Stimulated activated CD4-positive, alpha-beta T cell treated with anti-CD3 and anti-CD28 coated beads, Interleukin-1b, Interleukin-23, amount 100 ng/mL, for 48 hours (primary cell): ENCODE results near the gene CATSPERD.

Experiments used
- DNase-seq: peaks from one replicate; pipeline ENCODE4 v3.0.0-alpha.2; 2020

The CATSPERD gene

GRCh38 chr19:5789351-5789761 is 68.9 kb downstream of the CATSPERD start:
- no peak for DNase-seq

- no peak for DNase-seq
Measured at GRCh38 chr19:5789886-5790558, 69.6 kb downstream of the CATSPERD start.

GRCh38 chr19:5790559-5791520 is 70.4 kb downstream of the CATSPERD start, which contains the start of gene DUS3L:
DUS3L (minus strand) TSS chr19:5791163; CDS start chr19:5791141, 22 bp downstream.
- peak; percentile 98 for DNase-seq

- DNase-seq: no peak
Measured at GRCh38 chr19:5792224-5792623, 71.8 kb downstream of the CATSPERD start.

- DNase-seq: no peak
Measured at GRCh38 chr19:5793188-5793587, 72.8 kb downstream of the CATSPERD start.

GRCh38 chr19:5795382-5795919 is 75.0 kb downstream of the CATSPERD start:
- no peak for DNase-seq

- no peak for DNase-seq
Measured at GRCh38 chr19:5798244-5798643, 77.8 kb downstream of the CATSPERD start.

GRCh38 chr19:5799247-5800241 is 79.1 kb downstream of the CATSPERD start:
- no peak for DNase-seq

GRCh38 chr19:5800361-5801270 is 80.2 kb downstream of the CATSPERD start:
- DNase-seq: no peak

- DNase-seq: no peak
Measured at GRCh38 chr19:5801796-5802619, 81.6 kb downstream of the CATSPERD start.

- no peak for DNase-seq
Measured at GRCh38 chr19:5803441-5803751, 83.0 kb downstream of the CATSPERD start.

- peak; percentile 95 for DNase-seq
Measured at GRCh38 chr19:5803752-5804515, 83.5 kb downstream of the CATSPERD start.

GRCh38 chr19:5804516-5805461 is 84.4 kb downstream of the CATSPERD start, which contains the start of gene NRTN:
NRTN (plus strand) TSS chr19:5805067; CDS start chr19:5824166, 19,099 bp downstream.
- DNase-seq: no peak

- DNase-seq: peak; percentile 52
Measured at GRCh38 chr19:5805462-5806132, 85.2 kb downstream of the CATSPERD start.

- no peak for DNase-seq
Measured at GRCh38 chr19:5806133-5806489, 85.7 kb downstream of the CATSPERD start.

GRCh38 chr19:5806905-5807304 is 86.5 kb downstream of the CATSPERD start:
- DNase-seq: no peak

GRCh38 chr19:5808120-5808816 is 87.8 kb downstream of the CATSPERD start:
- DNase-seq: no peak
